GM12892 (cell line): ENCODE data around the gene ZNF277.

ENCODE experiments used
- POLR2A ChIP-seq: IDR thresholded peaks from 2 replicates; pipeline ENCODE4 v1.6.1; 2011; ENCODE audit warnings: low read depth, low read length, control low read depth
- POLR2AphosphoS5 ChIP-seq: IDR thresholded peaks from 2 replicates; pipeline ENCODE4 v1.6.1; 2011; ENCODE audit warnings: low read depth, low read length, control low read depth
- TAF1 ChIP-seq: IDR thresholded peaks from 2 replicates; pipeline ENCODE4 v1.6.1; 2011; ENCODE audit warnings: low read depth, mild to moderate bottlenecking, control low read depth, low read length, borderline replicate concordance

DNA sequence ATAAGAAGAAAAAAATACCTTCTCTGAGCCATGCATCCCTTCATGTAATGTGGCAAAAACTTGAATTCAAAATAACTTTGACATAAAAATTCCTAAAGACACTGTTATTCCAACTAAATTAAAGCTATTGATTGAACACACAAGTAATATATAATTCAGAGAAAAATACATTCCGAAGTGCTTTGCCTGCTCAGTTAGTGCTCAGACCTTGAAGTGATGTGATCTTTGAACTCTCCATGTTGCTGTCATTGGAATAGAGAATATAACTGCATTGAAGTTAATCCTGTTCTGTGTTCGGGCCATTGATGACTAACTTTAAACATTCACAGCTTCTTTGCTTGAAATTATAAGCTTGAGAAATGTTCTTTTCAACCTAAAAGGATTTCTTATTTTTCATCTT lies 129.8 kb downstream of the ZNF277 start:
- TF ChIP-seq POLR2A (no peak), POLR2AphosphoS5 (no peak), TAF1 (no peak)
